WTC11 (cell line): ENCODE results near the gene NRXN3. TPM values are rescaled to one million over a fixed set of nuclear protein-coding genes. Genes with fewer than 3 reads are reported as not detected.

Source experiments
- ATAC-seq: fragments of 200-7000 bp; cut with Tn5 transposase; 2 replicates; pipeline ENCODE4 v1.10.0; 2021; ENCODE audit warnings: mild to moderate bottlenecking, moderate library complexity
- CTCF ChIA-PET: fragments of 300-600 bp; sonication (Branson Sonifier 250); formaldehyde crosslinking; loops from one replicate; lab custom pipeline; 2021; ENCODE audit warnings: antibody characterized with exemption; lab: Charles Lee
- POLR2A ChIA-PET: fragments of 350-600 bp; sonication (Branson Sonifier 250); formaldehyde crosslinking; loops from one replicate; lab custom pipeline; 2021; ENCODE audit warnings: antibody characterized with exemption; lab: Charles Lee
- DNase-seq: peaks from one replicate; pipeline ENCODE4 v3.0.0; 2021; ENCODE audit warnings: low spot score
- H3K27ac Mint-ChIP-seq: 2 replicates; pipeline ENCODE4 v1.8.0; 2021; ENCODE audit warnings: mixed read lengths
- H3K27me3 Mint-ChIP-seq: 2 replicates; pipeline ENCODE4 v1.8.0; 2021; ENCODE audit warnings: low read depth, mild to moderate bottlenecking, moderate library complexity, mixed read lengths
- H3K36me3 Mint-ChIP-seq: 2 replicates; pipeline ENCODE4 v1.8.0; 2021; ENCODE audit warnings: mixed read lengths
- H3K4me1 Mint-ChIP-seq: 2 replicates; pipeline ENCODE4 v1.8.0; 2022; ENCODE audit warnings: mixed read lengths
- H3K4me3 Mint-ChIP-seq: 2 replicates; pipeline ENCODE4 v1.8.0; 2021; ENCODE audit warnings: mild to moderate bottlenecking, moderate library complexity, mixed read lengths
- H3K9me3 Mint-ChIP-seq: 2 replicates; pipeline ENCODE4 v1.8.0; 2021; ENCODE audit warnings: mixed read lengths
- ARID4B ChIP-seq: sonication (generic); formaldehyde crosslinking; IDR thresholded peaks from 2 replicates; pipeline ENCODE4 v1.8.0; 2023; ENCODE audit warnings: missing genetic modification reagents, mild to moderate bottlenecking, borderline replicate concordance
- ATF2 ChIP-seq: sonication (generic); formaldehyde crosslinking; IDR thresholded peaks from 2 replicates; pipeline ENCODE4 v1.8.1; 2022; ENCODE audit warnings: low read depth, missing genetic modification reagents, borderline replicate concordance
- ATF6 ChIP-seq: sonication (generic); formaldehyde crosslinking; IDR thresholded peaks from 2 replicates; pipeline ENCODE4 v1.8.1; 2023; ENCODE audit warnings: mild to moderate bottlenecking, missing genetic modification reagents
- ELF4 ChIP-seq: sonication (generic); formaldehyde crosslinking; IDR thresholded peaks from 2 replicates; pipeline ENCODE4 v1.8.1; 2022; ENCODE audit warnings: low read depth, mild to moderate bottlenecking, moderate library complexity, missing genetic modification reagents
- EMX1 ChIP-seq: fragments of 250-450 bp; sonication (Bioruptor Pico); IDR thresholded peaks from 2 replicates; pipeline ENCODE4 v1.8.0; 2021; ENCODE audit warnings: mild to moderate bottlenecking
- ESRRA ChIP-seq: sonication (generic); formaldehyde crosslinking; IDR thresholded peaks from 2 replicates; pipeline ENCODE4 v1.8.1; 2022; ENCODE audit warnings: mild to moderate bottlenecking, missing genetic modification reagents, borderline replicate concordance
- FOXP4 ChIP-seq: sonication (generic); formaldehyde crosslinking; IDR thresholded peaks from 2 replicates; pipeline ENCODE4 v1.8.0; 2022; ENCODE audit warnings: mild to moderate bottlenecking, missing genetic modification reagents
- IRF1 ChIP-seq: sonication (generic); formaldehyde crosslinking; IDR thresholded peaks from 2 replicates; pipeline ENCODE4 v1.8.0; 2023; ENCODE audit warnings: missing genetic modification reagents
- IRF2 ChIP-seq: sonication (generic); formaldehyde crosslinking; IDR thresholded peaks from 2 replicates; pipeline ENCODE4 v1.8.0; 2022; ENCODE audit warnings: low read depth, missing genetic modification reagents, borderline replicate concordance
- JUN ChIP-seq: sonication (generic); formaldehyde crosslinking; IDR thresholded peaks from 2 replicates; pipeline ENCODE4 v1.8.0; 2023; ENCODE audit warnings: mild to moderate bottlenecking, missing genetic modification reagents
- MLX ChIP-seq: sonication (generic); formaldehyde crosslinking; IDR thresholded peaks from 2 replicates; pipeline ENCODE4 v1.8.1; 2023; ENCODE audit warnings: mild to moderate bottlenecking, missing genetic modification reagents, moderate library complexity
- NFATC4 ChIP-seq: fragments of 250-450 bp; sonication (Bioruptor Pico); IDR thresholded peaks from 2 replicates; pipeline ENCODE4 v1.9.0; 2021; ENCODE audit warnings: mild to moderate bottlenecking
- NR1H2 ChIP-seq: sonication (generic); formaldehyde crosslinking; IDR thresholded peaks from 2 replicates; pipeline ENCODE4 v1.9.0; 2021; ENCODE audit warnings: mild to moderate bottlenecking, moderate library complexity, missing genetic modification reagents
- PRDM15 ChIP-seq: sonication (generic); formaldehyde crosslinking; IDR thresholded peaks from 2 replicates; pipeline ENCODE4 v1.8.0; 2022; ENCODE audit warnings: missing genetic modification reagents
- PRRX2 ChIP-seq: fragments of 250-450 bp; sonication (Bioruptor Pico); IDR thresholded peaks from 2 replicates; pipeline ENCODE4 v1.8.0; 2021; ENCODE audit warnings: mild to moderate bottlenecking
- TCF7 ChIP-seq: sonication (generic); formaldehyde crosslinking; IDR thresholded peaks from 2 replicates; pipeline ENCODE4 v1.8.0; 2022; ENCODE audit warnings: mild to moderate bottlenecking, low read depth, missing genetic modification reagents, moderate library complexity
- ZNF121 ChIP-seq: sonication (generic); formaldehyde crosslinking; IDR thresholded peaks from 2 replicates; pipeline ENCODE4 v1.8.0; 2023; ENCODE audit warnings: missing genetic modification reagents
- ZNF671 ChIP-seq: fragments of 250-450 bp; sonication (Bioruptor Pico); IDR thresholded peaks from 2 replicates; pipeline ENCODE4 v1.8.0; 2021; ENCODE audit warnings: mild to moderate bottlenecking
- total RNA-seq: library from RNA; stranded (reverse); gene quantifications from 3 replicates; pipeline ENCODE4 v1.2.3, GENCODE V29; 2021

Gene NRXN3
- total RNA-seq, 1 experiment from 2014 or later, result 3.0 TPM

- no peak for TF ChIP-seq PRDM15 (CRISPR knock-in tag)
- TF ChIP-seq IRF2 (CRISPR knock-in tag), result no peak
- TF ChIP-seq ZNF671 (CRISPR knock-in tag), result no peak
- no peak for TF ChIP-seq NR1H2 (CRISPR knock-in tag)
- no peak for TF ChIP-seq ARID4B
- no peak for TF ChIP-seq MLX (CRISPR knock-in tag)
- TF ChIP-seq NFATC4 (CRISPR knock-in tag), result no peak
- TF ChIP-seq EMX1 (CRISPR knock-in tag), result no peak
- TF ChIP-seq ZNF121 (CRISPR knock-in tag), result no peak
- TF ChIP-seq ATF2, result no peak
- TF ChIP-seq JUN, result no peak
- TF ChIP-seq ATF6 (CRISPR knock-in tag), result no peak
- TF ChIP-seq IRF1 (CRISPR knock-in tag), result no peak
- no peak for TF ChIP-seq PRRX2 (CRISPR knock-in tag)
- TF ChIP-seq TCF7 (CRISPR knock-in tag), result no peak
- no peak for TF ChIP-seq ESRRA (CRISPR knock-in tag)
- no peak for TF ChIP-seq ELF4 (CRISPR knock-in tag)
- TF ChIP-seq FOXP4 (CRISPR knock-in tag), result no peak
- no peaks in the 10 kb centered on the region for H3K4me1 Mint-ChIP-seq
- H3K36me3 Mint-ChIP-seq, result peaks cover 12% of the 10 kb centered on the region
- DNase-seq, result no peak
- H3K27ac Mint-ChIP-seq, result no peak overlapping the region
- H3K4me3 Mint-ChIP-seq, result no peak overlapping the region
- H3K9me3 Mint-ChIP-seq, result peaks cover 31% of the 10 kb centered on the region
- H3K27me3 Mint-ChIP-seq, result peaks cover 3% of the 10 kb centered on the region; the same call in 1 of the 2 replicates
- ChIA-PET CTCF (no interaction called here), POLR2A (no interaction called here)
- ATAC-seq, result no peak
Measured at GRCh38 chr14:79028281-79028680, 858.1 kb downstream of the NRXN3 start.
